Heart right ventricle (tissue), 16 donors: Measurements from ENCODE around the gene TOX2. TPM values are rescaled to one million over a fixed set of nuclear protein-coding genes. Genes with fewer than 3 reads are reported as not detected.
A peak's percentile ranks its signal among the peaks of the same experiment; 100 is the strongest.

Experiments
- ATAC-seq, 8 donors: fragments of 200-7000 bp; cut with Tn5 transposase; one replicate each; pipeline ENCODE4 v1.9.1; 2020; ENCODE audit warnings: mild to moderate bottlenecking in 8 of 8, moderate library complexity in 8 of 8, moderate number of reproducible peaks in 1 of 8
- DNase-seq, 2 donors: peaks; one replicate each; pipeline ENCODE4 v3.0.0-alpha.2; 2020
- H3K27ac ChIP-seq, 10 donors: fragments of 200-600 bp; sonication (generic) in 2 of 10; one replicate each; pipeline versions ENCODE4 v1.5.0 to v1.8.0; 2020 to 2022; ENCODE audit warnings: mild to moderate bottlenecking in 3 of 10
- H3K27me3 ChIP-seq, 7 donors: fragments of 200-600 bp; one replicate each; pipeline ENCODE4 v1.8.0; 2021 to 2022; ENCODE audit warnings: mild to moderate bottlenecking in 2 of 7
- H3K36me3 ChIP-seq, 9 donors: fragments of 200-600 bp; sonication (generic) in 1 of 9; one replicate each; pipeline versions ENCODE4 v1.5.0 to v1.8.0; 2020 to 2022; ENCODE audit warnings: mild to moderate bottlenecking in 2 of 9
- H3K4me1 ChIP-seq, 9 donors: fragments of 200-600 bp; sonication (generic) in 1 of 9; one replicate each; pipeline versions ENCODE4 v1.5.0 to v1.8.0; 2020 to 2022; ENCODE audit warnings: mild to moderate bottlenecking in 4 of 9
- H3K4me3 ChIP-seq, 10 donors: fragments of 200-600 bp; sonication (generic) in 2 of 10; one replicate each; pipeline versions ENCODE4 v1.5.0 to v1.8.0; 2020 to 2022; ENCODE audit warnings: mild to moderate bottlenecking in 7 of 10, moderate library complexity in 2 of 10
- H3K9me3 ChIP-seq, 11 donors: fragments of 200-600 bp in 10 of 11; sonication (generic) in 2 of 11; one replicate each; pipeline versions ENCODE4 v1.5.0 to v1.8.0; 2013 to 2022; ENCODE audit warnings: mild to moderate bottlenecking in 2 of 11, control low read depth in 1 of 11, moderate library complexity in 1 of 11
- CTCF ChIP-seq, 9 donors: fragments of 200-600 bp; sonication (generic) in 2 of 9; IDR thresholded peaks; one replicate each; pipeline versions ENCODE4 v1.5.0 to v1.8.0; 2021 to 2022; ENCODE audit warnings: antibody characterized with exemption in 9 of 9, mild to moderate bottlenecking in 5 of 9, moderate library complexity in 1 of 9
- WGBS, 2 donors: extraction: QIAGEN DNeasy Blood & Tissue Kit; methylation state at CpG; one replicate each; pipeline ENCODE4 v1.1.7; 2013; ENCODE audit warnings: inconsistent platforms in 1 of 2; 5-methylcytosine and 5-hydroxymethylcytosine counted together
- intact Hi-C, 10 donors: fragments of 100-400 bp; cut with DNase I; formaldehyde crosslinking; loops; one replicate each; pipeline versions ENCODE4 v1.11.1 to v1.14.2; 2022
- polyA plus RNA-seq, 2 donors: library from polyadenylated mRNA; stranded (reverse); fragments of 200-250 nt; gene quantifications; one replicate each; pipeline ENCODE4 v1.2.3, GENCODE V29; 2013
- total RNA-seq, 10 donors: library from RNA; stranded (reverse); fragmentation: NEBNext Ultra II Directional in 3 of 10; extraction: Animal tissue kit (Norgen Biotek cat#: 25700) in 3 of 10; gene quantifications; one replicate each; pipeline versions ENCODE4 v1.2.1 to v1.2.4, GENCODE V29; 2021 to 2023
- donor health status: Arrhythmogenic right ventricular cardiomyopathy.
- donor health status: ischemic (EF 13 %, LVEDD 7.1; RV severe dilation, severe dysfunction).
- donor health status: healthy with polysubstance abuse.
- donor health status: DM: no; HTN: yes; CAD: no.
- donor health status: DM: no; HTN: no; CAD: no.
- donor health status: ischemic (EF 25% LVEDD 6.9; RV normal size, moderate dysfunction).
- donor health status: ischemic (EF 25% LVEDD 5.7; RV mildly dilated, moderate dysfunction).
- donor health status: healthy.
- donor health status: DM: yes; HTN: yes; CAD: no.
- donor health status: Ischemic cardiomyopathy.
- donor health status: ischemic (EF 35%, LVEDD 5.7; RV mildly dilated, moderate dysfunction).
- donor health status: nonischemic (EF 11% LVEDD 7.7; RV severe dilation, severe dysfunction).
- donor health status: DM: yes; HTN: yes; CAD: no.
- donor health status: PGD.
- donor health status: ischemic (EF 29% LVEDD 5.4; RV normal size, mild dysfunction).
- donor health status: nonischemic (EF 23%, LVEDD 6.1; RV moderate dilation, normal function).

The TOX2 gene
- total and polyA plus RNA-seq, 12 donors = 0.25 to 2.0 (median 1.1) TPM

GRCh38 chr20:43937591-43937990 lies 22.9 kb downstream of the TOX2 start:
- H3K27me3 ChIP-seq = peaks cover 0 to 31% (median 3%) of the 10 kb centered on the region in 7 donors
- intact Hi-C loops = no loop called here

GRCh38 chr20:43938017-43938655 lies 23.5 kb downstream of the TOX2 start:
- 82 to 89% methylated on average over 12 of the region's 12 CpGs for WGBS, 2 donors
- Histone ChIP-seq H3K36me3 (no peaks in the 10 kb centered on the region), H3K9me3 (no peaks in the 10 kb centered on the region), H3K27ac (peak overlapping the region in 1 of 10 donors; percentile 8), H3K4me1 (peaks cover 2 to 65% (median 10%) of the 10 kb centered on the region in 9 donors), H3K4me3 (no peak overlapping the region), H3K27me3 (peaks cover 0 to 29% (median 3%) of the 10 kb centered on the region in 7 donors)
- intact Hi-C loops = no loop called here
- no peak for DNase-seq
- ATAC-seq = no peak
- no peak for TF ChIP-seq CTCF (IDR thresholded peaks at IDR 0.05)

More at GRCh38 chr20:43937591-43937990, 22.9 kb downstream of the TOX2 start:
- no peak overlapping the region for H3K4me3 ChIP-seq
- H3K36me3 ChIP-seq = no peaks in the 10 kb centered on the region
- ATAC-seq (no peak), DNase-seq (no peak)
- TF ChIP-seq CTCF (IDR thresholded peaks at IDR 0.05) = no peak
- 82 to 84% methylated on average over 7 of the region's 7 CpGs for WGBS, 2 donors
- H3K4me1 ChIP-seq = peaks cover 2 to 59% (median 9%) of the 10 kb centered on the region in 9 donors
- H3K9me3 ChIP-seq = no peaks in the 10 kb centered on the region
- no peak overlapping the region for H3K27ac ChIP-seq

GRCh38 chr20:43938932-43939761 lies 24.5 kb downstream of the TOX2 start:
- H3K27ac ChIP-seq = peak overlapping the region in 1 of 10 donors; percentile 68
- peaks cover 2 to 75% (median 10%) of the 10 kb centered on the region in 9 donors for H3K4me1 ChIP-seq
- H3K36me3 ChIP-seq = no peaks in the 10 kb centered on the region
- DNase-seq = peak in 1 of 2 donors; percentile 33
- no peak overlapping the region for H3K4me3 ChIP-seq
- TF ChIP-seq CTCF (IDR thresholded peaks at IDR 0.05) = no peak
- ATAC-seq = peak; percentile 39 to 67 (median 49)
- intact Hi-C loops = no loop called here
- peaks cover 0 to 22% (median 3%) of the 10 kb centered on the region in 7 donors for H3K27me3 ChIP-seq
- WGBS, 2 donors = 44 to 46% methylated on average over 9 of the region's 9 CpGs
- H3K9me3 ChIP-seq = no peaks in the 10 kb centered on the region

- Histone ChIP-seq H3K9me3 (no peaks in the 10 kb centered on the region), H3K27me3 (peaks cover 0 to 22% (median 3%) of the 10 kb centered on the region in 7 donors), H3K4me1 (peaks cover 2 to 81% (median 10%) of the 10 kb centered on the region in 9 donors), H3K36me3 (no peaks in the 10 kb centered on the region), H3K4me3 (no peak overlapping the region), H3K27ac (peak overlapping the region in 1 of 10 donors; percentile 68)
- intact Hi-C loops = no loop called here
- 61 to 70% methylated on average over 1 of the region's 1 CpG for WGBS, 2 donors
- TF ChIP-seq CTCF (IDR thresholded peaks at IDR 0.05) = no peak
- peak in 1 of 8 donors; percentile 4 for ATAC-seq
- DNase-seq = no peak
Observed at GRCh38 chr20:43939762-43940121, 25.1 kb downstream of the TOX2 start.
